ENCODE data around the gene GPR17.

- TF ChIP-seq CTCF (conservative IDR thresholded peaks at IDR 0.05; ENCODE audit: low read depth in 2 of 2), result no peak
- no peak for TF ChIP-seq POLR2AphosphoS5 (IDR thresholded peaks at IDR 0.05; ENCODE audit: low read depth)
- TF ChIP-seq EZH2 (IDR thresholded peaks at IDR 0.05; ENCODE audit: low read depth, unreplicated experiment), result no peak
- no peak for TF ChIP-seq EZH2phosphoT487 (IDR thresholded peaks at IDR 0.05; ENCODE audit: unreplicated experiment)
- no peak for TF ChIP-seq NANOG (IDR thresholded peaks at IDR 0.05; ENCODE audit: borderline replicate concordance)
- no peak for TF ChIP-seq ZNF331 (CRISPR knock-in tag; IDR thresholded peaks at IDR 0.05; ENCODE audit: low read depth)
- TF ChIP-seq REST (IDR thresholded peaks at IDR 0.05; ENCODE audit: unreplicated experiment), result no peak
- no peak for TF ChIP-seq ZNF114 (CRISPR knock-in tag; IDR thresholded peaks at IDR 0.05)
- no peak for TF ChIP-seq JUNB (IDR thresholded peaks at IDR 0.05; ENCODE audit: unreplicated experiment)
- TF ChIP-seq ETS1 (IDR thresholded peaks at IDR 0.05), result no peak
- no peak for TF ChIP-seq STAT1 (IDR thresholded peaks at IDR 0.05; ENCODE audit: unreplicated experiment)
- no peak for TF ChIP-seq CREB1 (CRISPR knock-in tag; IDR thresholded peaks at IDR 0.05; ENCODE audit: low read depth)
- TF ChIP-seq ZNF462 (CRISPR knock-in tag; IDR thresholded peaks at IDR 0.05), result no peak
Measured at GRCh38 chr2:127631541-127631996, 14.4 kb upstream of the GPR17 start.

Data from GM23338 (cell line).